Measurements from ENCODE around the gene FKBP1A.

The FKBP1A gene

DNA sequence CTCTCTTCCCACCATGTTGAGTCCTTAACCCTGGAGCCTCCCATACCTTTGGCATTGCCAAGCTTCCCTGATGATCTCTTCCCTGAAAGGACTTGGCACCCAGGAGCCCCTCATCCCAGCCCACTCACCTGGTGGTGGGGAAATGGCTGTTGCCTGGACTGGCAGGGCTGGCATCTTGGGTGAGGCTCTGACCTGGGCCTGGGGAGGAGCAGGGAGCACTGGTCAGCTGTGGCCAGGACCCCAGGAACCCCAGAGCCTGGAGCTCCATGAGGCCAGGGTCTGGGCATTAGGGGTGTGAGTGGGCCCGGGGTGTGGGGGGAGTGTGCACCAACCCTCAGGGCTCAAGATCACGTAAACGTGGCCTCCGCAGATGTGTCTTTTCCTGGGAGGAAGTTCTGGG lies 73.4 kb downstream of the FKBP1A start:
- Mint-ChIP-seq H3K4me1 (ENCODE audit: low read depth) (peaks cover 9% of the 10 kb centered on the region), H3K27ac (no peak overlapping the region), H3K4me3 (no peak overlapping the region), H3K9me3 (no peaks in the 10 kb centered on the region), H3K27me3 (no peaks in the 10 kb centered on the region), H3K36me3 (ENCODE audit: low read depth) (no peaks in the 10 kb centered on the region)

DNA sequence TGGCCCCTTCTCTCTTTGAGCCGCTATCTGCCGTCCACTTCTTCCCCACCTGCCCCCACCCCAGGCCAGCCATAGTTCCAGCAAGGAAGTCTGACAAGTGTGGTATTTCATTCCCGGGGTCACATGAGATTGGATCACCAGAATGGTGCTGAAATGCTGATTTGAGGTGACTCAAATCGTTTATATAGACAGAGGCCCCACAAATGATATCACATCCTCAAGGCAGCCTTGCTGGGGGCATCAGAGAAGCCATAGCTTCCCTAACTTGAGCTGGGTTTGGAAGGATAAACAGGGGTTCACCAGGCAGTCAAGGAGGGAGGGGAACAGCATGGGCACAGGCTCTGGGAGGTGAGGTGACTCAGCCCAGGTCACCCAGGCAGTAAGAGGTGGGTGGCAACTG lies 73.8 kb downstream of the FKBP1A start:
- no peak overlapping the region for H3K4me3 Mint-ChIP-seq
- H3K4me1 Mint-ChIP-seq (ENCODE audit: low read depth) = peaks cover 9% of the 10 kb centered on the region
- no peaks in the 10 kb centered on the region for H3K36me3 Mint-ChIP-seq (ENCODE audit: low read depth)
- no peaks in the 10 kb centered on the region for H3K9me3 Mint-ChIP-seq
- no peaks in the 10 kb centered on the region for H3K27me3 Mint-ChIP-seq
- H3K27ac Mint-ChIP-seq = no peak overlapping the region
